ENCODE results near the gene LYSMD4. TPM values are rescaled to one million over a fixed set of nuclear protein-coding genes. Genes with fewer than 3 reads are reported as not detected.

Gene LYSMD4
- polyA plus RNA-seq, 1 experiment: 3.2 TPM

GRCh38 chr15:99718421-99718820, 14.8 kb downstream of the LYSMD4 start:
- ChIA-PET POLR2A (no interaction called here), CTCF (interaction anchor here (1.1 to 7.9 kb wide), 3 partner anchors 14 to 446 kb away, joined by 3 to 74 read pairs (median 4); no protein-coding TSS in a partner anchor)
- no peak for TF ChIP-seq CTCF (IDR thresholded peaks at IDR 0.05; ENCODE audit: low read depth, low read length)
- Histone ChIP-seq H3K4me3 (ENCODE audit: low read depth, low read length) (no peak overlapping the region), H3K27me3 (ENCODE audit: control insufficient read depth, insufficient read depth, low read length) (no peaks in the 10 kb centered on the region), H3K9me3 (ENCODE audit: control insufficient read depth, insufficient read depth, low read length) (no peaks in the 10 kb centered on the region; the same call in 1 of the 2 replicates), H3K27ac (ENCODE audit: low read depth, low read length) (no peak overlapping the region)
- DNase-seq (ENCODE audit: low read depth, low spot score): no peak

GRCh38 chr15:99717161-99718009, 15.9 kb downstream of the LYSMD4 start:
- Histone ChIP-seq H3K4me3 (ENCODE audit: low read depth, low read length) (no peak overlapping the region), H3K27ac (ENCODE audit: low read depth, low read length) (no peak overlapping the region), H3K27me3 (ENCODE audit: control insufficient read depth, insufficient read depth, low read length) (no peaks in the 10 kb centered on the region), H3K9me3 (ENCODE audit: control insufficient read depth, insufficient read depth, low read length) (no peaks in the 10 kb centered on the region; the same call in 1 of the 2 replicates)
- TF ChIP-seq CTCF (IDR thresholded peaks at IDR 0.05; ENCODE audit: low read depth, low read length): no peak
- CTCF ChIA-PET: interaction anchor here (0.6 to 7.9 kb wide), 4 partner anchors 10 to 476 kb away, joined by 3 to 74 read pairs (median 4); no protein-coding TSS in a partner anchor
- POLR2A ChIA-PET: no interaction called here
- no peak for DNase-seq (ENCODE audit: low read depth, low spot score)

- ChIA-PET CTCF (interaction anchor here (1.3 to 7.9 kb wide), 4 partner anchors 9 to 444 kb away, joined by 3 to 74 read pairs (median 6); no protein-coding TSS in a partner anchor), POLR2A (no interaction called here)
- no peaks in the 10 kb centered on the region for H3K27me3 ChIP-seq (ENCODE audit: control insufficient read depth, insufficient read depth, low read length)
- no peak for TF ChIP-seq CTCF (IDR thresholded peaks at IDR 0.05; ENCODE audit: low read depth, low read length)
- no peak overlapping the region for H3K4me3 ChIP-seq (ENCODE audit: low read depth, low read length)
- H3K9me3 ChIP-seq (ENCODE audit: control insufficient read depth, insufficient read depth, low read length): no peaks in the 10 kb centered on the region; the same call in 1 of the 2 replicates
- H3K27ac ChIP-seq (ENCODE audit: low read depth, low read length): no peak overlapping the region
- DNase-seq (ENCODE audit: low read depth, low spot score): no peak
These were observed 16.6 kb downstream of the LYSMD4 start for GRCh38 chr15:99716540-99717095.

- Histone ChIP-seq H3K4me3 (ENCODE audit: low read depth, low read length) (no peak overlapping the region), H3K9me3 (ENCODE audit: control insufficient read depth, insufficient read depth, low read length) (no peaks in the 10 kb centered on the region; the same call in 1 of the 2 replicates), H3K27ac (ENCODE audit: low read depth, low read length) (no peak overlapping the region), H3K27me3 (ENCODE audit: control insufficient read depth, insufficient read depth, low read length) (no peaks in the 10 kb centered on the region)
- ChIA-PET CTCF (interaction anchor here (0.6 to 7.9 kb wide), 3 partner anchors 8 to 440 kb away, joined by 3 to 74 read pairs (median 6); no protein-coding TSS in a partner anchor), POLR2A (no interaction called here)
- DNase-seq (ENCODE audit: low read depth, low spot score): no peak
- TF ChIP-seq CTCF (IDR thresholded peaks at IDR 0.05; ENCODE audit: low read depth, low read length): no peak
These were observed 20.8 kb downstream of the LYSMD4 start for GRCh38 chr15:99712415-99712814.

- no peak for DNase-seq (ENCODE audit: low read depth, low spot score)
- Histone ChIP-seq H3K9me3 (ENCODE audit: control insufficient read depth, insufficient read depth, low read length) (no peaks in the 10 kb centered on the region; the same call in 1 of the 2 replicates), H3K27ac (ENCODE audit: low read depth, low read length) (no peak overlapping the region), H3K4me3 (ENCODE audit: low read depth, low read length) (no peak overlapping the region), H3K27me3 (ENCODE audit: control insufficient read depth, insufficient read depth, low read length) (no peaks in the 10 kb centered on the region)
- POLR2A ChIA-PET: no interaction called here
- TF ChIP-seq CTCF (IDR thresholded peaks at IDR 0.05; ENCODE audit: low read depth, low read length): no peak
- CTCF ChIA-PET: no interaction called here
These were observed 21.6 kb downstream of the LYSMD4 start for GRCh38 chr15:99711625-99712024.

Measured in AG04450 (cell line).